Measurements from ENCODE around the gene CLDND2. TPM values are rescaled to one million over a fixed set of nuclear protein-coding genes. Genes with fewer than 3 reads are reported as not detected.
"Not testable (repeated sequence)": the region's sequence is repeated elsewhere in the genome, so short reads cannot be mapped to it uniquely, and the experiment has no call there.

Gene CLDND2
- polyA plus RNA-seq (ENCODE audit: insufficient read length in 12 of 12) = 1 to 10 TPM in 3 of 12 donors, under 1 TPM in 6, not detected in 3; 0.53 to 1.9 (median 0.90) TPM
- long read RNA-seq, donor 1 = 0 reads
- long read RNA-seq, donor 2 = 0 reads
- long read RNA-seq, donor 3 = 0 reads
- long read RNA-seq, donor 4 = 0 reads
- long read RNA-seq, donor 5 = 0 reads
- long read RNA-seq, donor 6 = 0 reads
- long read RNA-seq, donor 7 = 0 reads
- long read RNA-seq, donor 8 = 0 reads
- long read RNA-seq, donor 9 = 0 reads
- long read RNA-seq, donor 10 = 0 reads
- long read RNA-seq, donor 11 = 0 reads

DNA sequence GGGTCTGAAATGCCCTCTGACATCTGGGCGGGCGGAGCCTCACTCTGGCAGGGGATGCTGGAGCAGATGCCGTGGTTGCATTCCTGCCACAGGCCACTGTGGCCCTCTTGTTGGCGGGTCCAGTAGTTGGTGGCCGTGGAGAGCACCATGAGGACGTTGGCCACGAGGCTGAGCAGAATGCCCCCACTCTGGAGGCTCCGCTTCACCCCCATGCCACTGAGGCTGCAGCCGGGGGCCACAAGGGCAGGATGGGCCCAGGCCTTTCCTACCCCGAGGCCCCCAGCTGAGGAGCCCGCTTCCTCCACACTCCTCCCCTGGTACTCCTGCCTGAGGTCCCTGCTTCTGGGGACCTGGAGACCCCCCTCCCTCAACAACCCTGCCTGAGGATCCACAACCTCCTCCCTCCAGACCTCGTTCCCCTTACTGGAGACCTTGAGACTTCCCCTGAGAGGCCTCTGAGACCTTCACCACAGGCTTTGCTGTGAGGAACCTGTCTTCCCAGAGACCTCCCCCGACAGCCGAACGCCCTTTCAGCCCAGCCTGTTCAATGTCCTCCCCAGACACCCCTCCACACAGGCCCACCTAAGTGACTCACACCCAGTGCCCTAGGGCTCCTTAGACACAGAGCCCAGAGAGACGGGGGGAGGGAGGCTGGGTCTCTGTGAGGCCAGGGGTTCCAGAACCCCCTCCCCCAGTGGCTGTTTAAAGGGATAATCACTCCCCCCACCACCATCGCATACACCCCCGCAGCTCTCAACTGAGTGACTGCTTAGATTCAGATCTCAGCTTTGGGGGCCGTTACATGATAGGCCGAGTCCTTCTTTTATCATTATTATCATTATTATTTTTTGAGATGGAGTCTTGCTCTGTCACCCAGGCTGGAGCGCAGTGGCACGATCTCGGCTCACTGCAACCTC lies at the start of gene CLDND2:
Gene CLDND2 (minus strand): TSS at position 638 of the 917 bp plus-strand sequence. CDS start 426 bp downstream, at position 212.
- DNase-seq = no peak

GRCh38 chr19:51417810-51418157 lies 49.0 kb upstream of the CLDND2 start:
- no peak for DNase-seq

DNA sequence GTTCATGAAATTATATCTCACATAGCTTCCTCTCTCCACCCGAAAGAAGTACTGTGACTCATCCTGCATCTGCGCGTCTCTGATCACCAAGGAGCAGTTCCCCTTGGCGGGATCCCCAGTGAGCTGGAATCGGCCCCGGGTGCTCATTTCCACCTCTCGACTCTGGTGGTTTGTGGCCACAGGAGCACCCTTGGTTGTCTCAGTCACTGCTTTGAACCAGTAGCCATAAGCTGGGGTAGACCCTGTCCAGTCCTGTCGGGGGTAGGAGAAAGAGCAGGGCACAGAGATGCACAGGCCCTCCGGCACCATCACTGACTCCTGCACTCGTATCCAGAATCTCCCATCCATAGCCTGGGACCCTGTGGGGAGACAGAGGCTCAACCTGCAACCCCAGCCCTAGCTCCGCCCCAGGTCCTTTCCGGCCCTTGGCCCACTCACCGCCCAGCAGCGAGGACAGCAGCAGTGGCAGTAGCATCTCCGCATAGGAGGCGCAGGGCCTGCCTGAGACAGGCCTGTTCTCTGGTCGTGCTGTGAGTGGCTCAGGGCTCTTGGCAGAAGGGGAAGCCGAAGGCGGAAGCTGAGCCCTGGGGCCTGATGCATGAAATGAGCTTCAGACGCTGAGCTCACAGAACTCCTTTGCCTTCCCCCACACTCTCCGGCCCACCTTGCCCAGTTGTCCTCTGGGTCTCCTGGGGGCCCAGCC lies 48.5 kb upstream of the CLDND2 start, which contains the start of gene SIGLEC10:
Gene SIGLEC10 (minus strand): TSS at position 536 of the 703 bp plus-strand sequence. CDS start 61 bp downstream, at position 475.
- no peak for DNase-seq

DNA sequence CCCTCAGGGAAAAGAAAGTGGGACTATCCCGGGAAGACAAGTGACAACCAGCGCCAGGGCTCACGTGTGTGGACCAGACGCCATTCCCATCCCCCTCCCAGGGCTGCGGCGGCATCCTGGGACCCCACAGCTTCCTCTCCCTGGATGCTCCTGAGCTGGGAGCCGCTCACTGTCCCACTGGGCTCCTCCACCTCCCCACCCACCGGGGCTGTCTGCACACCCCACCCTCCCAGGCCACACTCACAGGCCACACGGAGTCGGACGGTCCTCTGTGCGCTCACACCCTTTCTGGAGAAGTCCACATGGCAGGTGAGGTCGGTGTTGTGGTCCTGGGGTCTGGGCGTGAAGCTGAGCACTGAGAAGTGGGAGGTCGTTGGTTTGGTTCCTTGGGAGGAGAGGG lies 47.6 kb upstream of the CLDND2 start:
- not testable (repeated sequence) for DNase-seq

GRCh38 chr19:51415187-51415586 lies 46.4 kb upstream of the CLDND2 start:
- DNase-seq = no peak

GRCh38 chr19:51410950-51411748 lies 42.3 kb upstream of the CLDND2 start:
- no peak for DNase-seq

DNA sequence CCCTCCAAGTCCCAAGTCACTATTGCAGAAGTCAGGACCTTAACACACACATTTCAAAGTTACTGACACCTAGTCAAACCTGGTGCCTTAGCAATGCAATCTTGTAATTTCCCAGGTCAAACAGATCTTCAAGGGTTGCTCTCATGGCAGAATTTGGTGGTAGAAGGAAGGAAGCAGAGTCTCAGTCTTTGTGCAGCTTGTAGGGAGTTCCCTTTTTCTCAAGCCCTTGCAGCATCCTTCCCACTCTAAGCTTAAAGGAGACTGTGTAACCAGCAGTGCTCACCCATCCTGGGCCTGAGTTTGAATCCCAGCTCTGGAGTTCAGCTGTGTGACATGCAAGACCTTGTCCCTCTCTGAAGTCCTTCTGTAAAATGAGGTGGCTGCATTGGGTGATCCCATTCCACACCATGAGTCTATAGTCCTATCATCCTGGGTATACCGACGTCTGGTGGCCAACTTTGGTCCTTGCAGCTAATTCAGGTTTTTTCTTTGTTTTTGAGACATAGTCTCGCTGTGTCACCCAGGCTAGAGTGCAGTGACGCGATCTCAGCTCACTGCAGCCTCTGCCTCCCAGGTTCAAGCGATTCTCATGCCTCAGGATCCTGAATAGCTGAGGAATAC lies 38.8 kb upstream of the CLDND2 start:
- no peak for DNase-seq

DNA sequence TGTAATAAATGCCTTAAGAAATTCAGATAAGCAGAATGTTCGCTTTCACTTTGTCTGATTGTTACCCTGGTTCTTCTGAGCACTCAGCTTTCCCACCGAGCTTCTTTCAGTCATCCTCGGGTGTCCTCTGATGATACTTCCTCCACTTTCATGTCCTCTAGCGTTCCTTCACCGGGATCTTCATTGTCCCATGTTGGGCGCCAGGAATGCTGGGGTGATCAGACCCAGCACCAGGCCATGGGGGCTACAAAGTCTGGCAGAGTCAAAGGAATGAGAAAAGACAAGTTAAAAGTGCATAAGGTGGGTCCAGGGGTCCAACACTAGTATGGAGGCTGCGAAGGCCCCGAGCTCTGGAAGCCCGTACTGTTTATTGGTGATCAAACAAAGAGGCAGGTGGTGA lies 33.3 kb upstream of the CLDND2 start:
- no peak for DNase-seq

DNA sequence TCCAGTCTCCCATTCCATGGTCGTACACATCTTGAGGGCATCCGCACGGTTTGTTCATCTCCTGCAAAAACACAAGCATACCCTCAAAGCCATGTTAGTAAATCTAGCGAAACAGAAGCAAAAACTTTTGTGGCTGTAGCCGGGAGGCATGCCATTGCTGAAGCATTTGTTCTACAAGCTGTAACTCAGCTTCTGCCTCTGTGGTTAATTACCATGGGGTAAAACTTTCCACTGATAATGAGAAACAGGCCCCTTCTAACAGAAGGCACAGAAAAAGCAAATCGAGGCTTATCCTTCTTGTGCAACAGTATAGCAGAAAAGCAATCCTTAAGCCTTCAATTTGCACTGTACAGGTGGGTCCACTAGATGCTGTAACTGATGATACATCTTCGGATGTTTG lies 31.1 kb upstream of the CLDND2 start:
- DNase-seq = not testable (repeated sequence)

DNA sequence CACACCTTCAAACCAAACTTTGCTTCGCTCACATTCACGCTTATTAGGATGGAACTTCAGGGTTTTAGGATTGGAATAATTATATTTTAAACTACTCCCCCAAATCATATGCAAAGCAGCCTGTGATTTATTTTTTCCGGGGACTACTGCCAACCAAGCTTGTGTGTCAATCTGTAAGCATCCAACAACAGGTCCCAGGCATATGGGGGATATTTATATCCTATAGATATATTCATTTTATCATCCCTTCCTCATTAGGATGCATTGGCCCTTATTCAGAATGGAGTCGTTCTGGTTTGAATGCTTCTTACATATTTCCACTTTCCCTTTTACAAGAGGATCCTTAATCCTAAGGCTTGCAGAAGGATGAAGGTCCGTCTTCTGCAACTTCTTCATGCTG lies 30.4 kb upstream of the CLDND2 start:
- DNase-seq = no peak

- no peak for DNase-seq
Measured at GRCh38 chr19:51398096-51398704, 29.4 kb upstream of the CLDND2 start.

- DNase-seq = not testable (repeated sequence)
Measured at GRCh38 chr19:51397453-51397852, 28.6 kb upstream of the CLDND2 start.

DNA sequence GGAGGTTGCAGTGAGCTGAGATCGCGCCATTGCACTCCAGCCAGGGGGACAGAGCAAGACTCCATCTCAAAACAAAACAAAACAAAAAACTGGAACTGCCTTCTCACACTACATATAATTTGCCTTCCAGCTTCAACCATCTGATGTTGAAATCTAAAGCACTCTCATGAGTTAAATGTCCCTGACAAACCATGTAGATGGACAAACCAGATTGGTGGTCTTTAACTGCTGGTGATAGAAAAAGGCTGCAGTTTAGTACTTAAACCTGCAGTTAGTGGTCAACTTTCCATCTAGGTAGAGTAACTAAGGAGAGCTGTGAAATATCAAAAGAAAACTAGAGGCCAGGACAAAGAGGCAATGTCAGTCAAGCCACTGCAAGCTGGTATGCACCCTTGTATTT lies 27.4 kb upstream of the CLDND2 start:
- no peak for DNase-seq

DNA sequence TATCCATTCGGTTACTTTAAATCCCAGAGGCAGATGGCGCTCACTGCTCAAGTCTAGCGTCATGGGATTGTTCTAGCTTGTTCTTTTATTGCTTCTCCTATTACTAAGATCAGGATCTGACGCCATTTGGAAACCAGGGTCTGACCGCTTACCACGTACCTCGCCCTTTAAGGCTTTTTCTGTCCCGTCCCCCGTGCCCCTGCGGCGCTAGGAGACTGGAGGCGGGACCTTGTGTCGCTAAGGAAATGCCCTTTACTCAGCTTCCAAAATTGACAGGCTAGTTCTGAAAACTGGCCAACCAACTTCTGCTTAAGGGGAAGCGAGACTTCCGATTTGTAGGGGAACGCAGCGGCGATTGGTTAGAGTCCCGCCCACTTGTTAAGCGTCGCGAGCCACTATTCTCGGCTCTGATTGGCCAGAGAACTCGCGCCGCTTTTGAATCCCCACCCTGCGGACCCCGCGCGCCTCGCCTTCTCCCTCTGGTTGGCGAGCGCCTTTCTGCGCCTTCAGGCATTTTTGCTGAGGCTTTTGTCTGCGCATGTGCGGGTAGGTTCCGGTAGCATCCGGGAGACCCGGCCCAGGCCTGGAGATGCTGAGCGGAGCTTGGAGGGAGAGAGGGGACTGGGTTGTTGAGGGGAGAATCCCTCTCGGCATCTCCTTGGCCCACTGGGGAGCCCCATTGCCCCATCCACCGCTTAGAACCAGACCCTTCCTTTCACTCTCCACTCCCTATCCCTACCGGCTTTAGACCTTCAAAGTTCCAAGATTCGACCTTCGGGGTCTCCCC lies 25.4 kb upstream of the CLDND2 start:
- DNase-seq = peak; percentile 97

GRCh38 chr19:51392701-51393100 lies 23.9 kb upstream of the CLDND2 start:
- no peak for DNase-seq

DNA sequence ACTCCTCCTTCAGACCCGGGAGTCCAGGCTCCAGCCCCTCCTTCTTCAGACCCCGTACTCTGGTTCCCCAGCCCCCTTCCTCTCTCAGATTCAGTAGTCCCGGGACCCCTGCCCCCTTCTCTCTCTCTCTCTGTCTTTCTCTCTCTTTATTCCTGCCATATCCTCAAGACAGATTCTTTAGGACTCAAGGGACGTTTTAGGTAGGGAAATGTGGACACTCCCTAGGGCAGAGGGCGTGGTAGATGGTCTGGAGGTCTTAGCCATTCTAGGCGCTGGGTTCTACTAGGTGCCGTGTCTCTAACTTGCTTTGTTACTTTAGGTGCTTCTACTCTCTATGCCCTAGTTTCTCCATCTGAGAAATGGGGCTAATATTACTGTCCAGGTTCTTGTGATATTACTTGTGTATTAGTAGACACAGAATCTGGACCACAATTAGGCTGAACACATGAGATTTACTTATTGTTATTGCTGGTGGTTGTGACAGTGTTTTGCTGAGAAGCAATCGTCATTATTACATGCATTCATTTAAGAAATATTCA lies 22.3 kb upstream of the CLDND2 start:
- DNase-seq = no peak

DNA sequence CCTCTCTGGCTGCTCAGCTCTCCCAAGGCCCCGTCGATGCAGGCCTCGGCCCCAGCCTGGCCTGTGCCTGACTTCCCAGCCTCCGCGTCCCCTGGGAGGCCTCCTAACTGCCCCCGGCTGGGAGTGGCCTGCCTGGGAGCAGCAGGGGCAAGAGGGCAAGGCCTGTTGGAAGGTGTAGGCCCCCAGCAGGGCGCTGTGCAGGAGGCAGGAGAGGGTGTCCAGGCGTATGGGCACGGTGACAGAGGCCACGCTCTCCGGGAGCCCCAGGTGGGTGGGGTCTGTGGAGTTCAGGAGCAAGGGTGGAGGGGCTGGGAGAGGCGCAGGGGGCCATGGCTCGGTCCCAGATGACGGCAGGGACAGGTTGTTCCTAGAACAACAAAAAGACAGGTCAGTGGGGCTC lies 20.3 kb upstream of the CLDND2 start:
- DNase-seq = no peak

DNA sequence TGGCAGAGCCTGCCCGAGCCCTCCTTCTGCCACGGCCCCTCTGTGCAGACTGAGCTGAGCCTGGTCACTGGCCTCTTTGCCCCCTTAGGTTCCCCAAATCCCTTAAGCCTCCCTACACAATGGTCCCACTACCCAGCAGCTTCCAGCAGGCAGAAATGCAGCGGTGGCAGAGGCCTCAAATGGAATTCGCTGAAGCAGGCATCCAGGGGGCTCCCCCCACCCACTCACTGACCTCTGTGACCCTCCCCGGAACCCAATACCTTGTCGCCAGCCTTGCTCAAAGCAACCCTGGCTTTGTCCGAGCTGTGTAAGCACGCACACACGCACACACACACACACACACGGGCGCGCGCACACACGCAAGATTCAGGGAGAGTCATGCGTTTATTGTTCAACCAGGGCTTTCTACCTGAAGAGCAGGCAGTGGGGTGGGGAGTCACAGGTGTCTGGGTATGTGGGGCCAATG lies 19.2 kb upstream of the CLDND2 start, which contains the start of gene LIM2:
Gene LIM2 (minus strand): TSS at position 51 of the 466 bp plus-strand sequence. CDS start 531 bp downstream, outside the sequence.
- no peak for DNase-seq

GRCh38 chr19:51386882-51387520 lies 18.2 kb upstream of the CLDND2 start:
- DNase-seq = no peak

Data from muscle of arm (tissue), 14 donors.